GM12892 (cell line): ENCODE data around the gene NMNAT2.

Experiments
- DNase-seq: peaks from one replicate; pipeline ENCODE4 v3.0.0; 2011; ENCODE audit not compliant: insufficient read length
- FAIRE-seq: peaks from 2 replicates; lab custom pipeline; 2011; peaks lifted over from hg19 to GRCh38; lab: Jason Lieb, UNC
- POLR2A ChIP-seq: IDR thresholded peaks from 2 replicates; pipeline ENCODE4 v1.6.1; 2011; ENCODE audit warnings: low read depth, low read length, control low read depth
- POLR2AphosphoS5 ChIP-seq: IDR thresholded peaks from 2 replicates; pipeline ENCODE4 v1.6.1; 2011; ENCODE audit warnings: low read depth, low read length, control low read depth
- TAF1 ChIP-seq: IDR thresholded peaks from 2 replicates; pipeline ENCODE4 v1.6.1; 2011; ENCODE audit warnings: low read depth, mild to moderate bottlenecking, control low read depth, low read length, borderline replicate concordance

NMNAT2 gene

GRCh38 chr1:183356534-183357182 lies 61.5 kb downstream of the NMNAT2 start:
- DNase-seq (no peak), FAIRE-seq (no peak)
- no peak for TF ChIP-seq POLR2AphosphoS5
- no peak for TF ChIP-seq POLR2A
- no peak for TF ChIP-seq TAF1

GRCh38 chr1:183355797-183356196 lies 62.4 kb downstream of the NMNAT2 start:
- DNase-seq = no peak
- TF ChIP-seq POLR2AphosphoS5 (no peak), TAF1 (no peak), POLR2A (no peak)
- no peak for FAIRE-seq

GRCh38 chr1:183355181-183355580 lies 63.0 kb downstream of the NMNAT2 start:
- TF ChIP-seq POLR2AphosphoS5 (no peak), TAF1 (no peak), POLR2A (no peak)
- FAIRE-seq (no peak), DNase-seq (no peak)

GRCh38 chr1:183353597-183353996 lies 64.6 kb downstream of the NMNAT2 start:
- FAIRE-seq (no peak), DNase-seq (no peak)
- no peak for TF ChIP-seq POLR2A
- no peak for TF ChIP-seq TAF1
- TF ChIP-seq POLR2AphosphoS5 = no peak

GRCh38 chr1:183349201-183349711 lies 68.9 kb downstream of the NMNAT2 start:
- FAIRE-seq (no peak), DNase-seq (no peak)
- TF ChIP-seq TAF1 = no peak
- TF ChIP-seq POLR2A = no peak
- TF ChIP-seq POLR2AphosphoS5 = no peak

- FAIRE-seq = no peak
Measured at GRCh38 chr1:183346276-183346732, 71.9 kb downstream of the NMNAT2 start.

GRCh38 chr1:183339556-183340167 lies 78.5 kb downstream of the NMNAT2 start:
- TF ChIP-seq POLR2AphosphoS5 (no peak), POLR2A (no peak), TAF1 (no peak)
- FAIRE-seq (no peak), DNase-seq (no peak)

More at GRCh38 chr1:183346276-183346732, 71.9 kb downstream of the NMNAT2 start:
- TF ChIP-seq POLR2AphosphoS5 = no peak
- no peak for DNase-seq

- no peak for FAIRE-seq
- no peak for DNase-seq
- TF ChIP-seq POLR2AphosphoS5 (no peak), TAF1 (no peak), POLR2A (no peak)
Measured at GRCh38 chr1:183331091-183331742, 87.0 kb downstream of the NMNAT2 start.

- TF ChIP-seq TAF1 = no peak
- no peak for TF ChIP-seq POLR2A
- no peak for TF ChIP-seq POLR2AphosphoS5
- FAIRE-seq (no peak), DNase-seq (no peak)
Measured at GRCh38 chr1:183330335-183330734, 87.8 kb downstream of the NMNAT2 start.

GRCh38 chr1:183328371-183328770 lies 89.8 kb downstream of the NMNAT2 start:
- DNase-seq = no peak
- no peak for FAIRE-seq
- TF ChIP-seq POLR2AphosphoS5 = no peak
- no peak for TF ChIP-seq TAF1
- TF ChIP-seq POLR2A = no peak

- FAIRE-seq (no peak), DNase-seq (no peak)
- no peak for TF ChIP-seq POLR2AphosphoS5
- no peak for TF ChIP-seq TAF1
- TF ChIP-seq POLR2A = no peak
Measured at GRCh38 chr1:183327434-183328290, 90.5 kb downstream of the NMNAT2 start.
